ENCODE measurements around the gene RALGPS1.

The RALGPS1 gene

GRCh38 chr9:127011772-127012171 is 97.2 kb downstream of the RALGPS1 start:
- H3K4me3 ChIP-seq (ENCODE audit: low read depth in 1 of 2, low read length in 1 of 2), result no peak overlapping the region
- H3K27me3 ChIP-seq, result peaks cover 40% of the 10 kb centered on the region
- no peaks in the 10 kb centered on the region for H3K4me1 ChIP-seq (ENCODE audit: control insufficient read depth in 1 of 2, insufficient read depth in 1 of 2, low read depth in 1 of 2, low read length in 1 of 2)
- H3K27ac ChIP-seq, result no peak overlapping the region
- no peaks in the 10 kb centered on the region for H3K36me3 ChIP-seq
- H3K9me3 ChIP-seq, result no peaks in the 10 kb centered on the region
- no peak for TF ChIP-seq CTCF (IDR thresholded peaks at IDR 0.05)

GRCh38 chr9:127012250-127012649 is 97.7 kb downstream of the RALGPS1 start:
- Histone ChIP-seq H3K4me1 (ENCODE audit: control insufficient read depth in 1 of 2, insufficient read depth in 1 of 2, low read depth in 1 of 2, low read length in 1 of 2) (no peaks in the 10 kb centered on the region), H3K9me3 (no peaks in the 10 kb centered on the region), H3K36me3 (no peaks in the 10 kb centered on the region), H3K27me3 (peaks cover 35% of the 10 kb centered on the region), H3K27ac (no peak overlapping the region), H3K4me3 (ENCODE audit: low read depth in 1 of 2, low read length in 1 of 2) (no peak overlapping the region)
- TF ChIP-seq CTCF (IDR thresholded peaks at IDR 0.05), result no peak

GRCh38 chr9:127013597-127013996 is 99.0 kb downstream of the RALGPS1 start:
- Histone ChIP-seq H3K27ac (no peak overlapping the region), H3K27me3 (peaks cover 35% of the 10 kb centered on the region), H3K4me1 (ENCODE audit: control insufficient read depth in 1 of 2, insufficient read depth in 1 of 2, low read depth in 1 of 2, low read length in 1 of 2) (no peaks in the 10 kb centered on the region), H3K9me3 (no peaks in the 10 kb centered on the region), H3K36me3 (no peaks in the 10 kb centered on the region), H3K4me3 (ENCODE audit: low read depth in 1 of 2, low read length in 1 of 2) (no peak overlapping the region)
- no peak for TF ChIP-seq CTCF (IDR thresholded peaks at IDR 0.05)

GRCh38 chr9:127014216-127014909 is 99.8 kb downstream of the RALGPS1 start:
- H3K4me1 ChIP-seq (ENCODE audit: control insufficient read depth in 1 of 2, insufficient read depth in 1 of 2, low read depth in 1 of 2, low read length in 1 of 2), result no peaks in the 10 kb centered on the region
- no peak for TF ChIP-seq CTCF (IDR thresholded peaks at IDR 0.05)
- H3K36me3 ChIP-seq, result no peaks in the 10 kb centered on the region
- no peaks in the 10 kb centered on the region for H3K9me3 ChIP-seq
- no peak overlapping the region for H3K4me3 ChIP-seq (ENCODE audit: low read depth in 1 of 2, low read length in 1 of 2)
- no peak overlapping the region for H3K27ac ChIP-seq
- H3K27me3 ChIP-seq, result peaks cover 35% of the 10 kb centered on the region

- Histone ChIP-seq H3K27me3 (peaks cover 33% of the 10 kb centered on the region), H3K4me3 (ENCODE audit: low read depth in 1 of 2, low read length in 1 of 2) (no peak overlapping the region), H3K9me3 (no peaks in the 10 kb centered on the region), H3K36me3 (no peaks in the 10 kb centered on the region), H3K4me1 (ENCODE audit: control insufficient read depth in 1 of 2, insufficient read depth in 1 of 2, low read depth in 1 of 2, low read length in 1 of 2) (no peaks in the 10 kb centered on the region), H3K27ac (no peak overlapping the region)
- no peak for TF ChIP-seq CTCF (IDR thresholded peaks at IDR 0.05)
Observed at GRCh38 chr9:127014910-127015540, 100.4 kb downstream of the RALGPS1 start.
